Embryonic facial prominence (tissue), 1 donor: ENCODE results near the gene YEATS2.
"Not testable (repeated sequence)": the region's sequence is repeated elsewhere in the genome, so short reads cannot be mapped to it uniquely, and the experiment has no call there.

Experiments used
- DNase-seq: peaks from one replicate; pipeline ENCODE4 v3.0.0-alpha.2; 2016; ENCODE audit errors: extremely low spot score

Gene YEATS2

DNA sequence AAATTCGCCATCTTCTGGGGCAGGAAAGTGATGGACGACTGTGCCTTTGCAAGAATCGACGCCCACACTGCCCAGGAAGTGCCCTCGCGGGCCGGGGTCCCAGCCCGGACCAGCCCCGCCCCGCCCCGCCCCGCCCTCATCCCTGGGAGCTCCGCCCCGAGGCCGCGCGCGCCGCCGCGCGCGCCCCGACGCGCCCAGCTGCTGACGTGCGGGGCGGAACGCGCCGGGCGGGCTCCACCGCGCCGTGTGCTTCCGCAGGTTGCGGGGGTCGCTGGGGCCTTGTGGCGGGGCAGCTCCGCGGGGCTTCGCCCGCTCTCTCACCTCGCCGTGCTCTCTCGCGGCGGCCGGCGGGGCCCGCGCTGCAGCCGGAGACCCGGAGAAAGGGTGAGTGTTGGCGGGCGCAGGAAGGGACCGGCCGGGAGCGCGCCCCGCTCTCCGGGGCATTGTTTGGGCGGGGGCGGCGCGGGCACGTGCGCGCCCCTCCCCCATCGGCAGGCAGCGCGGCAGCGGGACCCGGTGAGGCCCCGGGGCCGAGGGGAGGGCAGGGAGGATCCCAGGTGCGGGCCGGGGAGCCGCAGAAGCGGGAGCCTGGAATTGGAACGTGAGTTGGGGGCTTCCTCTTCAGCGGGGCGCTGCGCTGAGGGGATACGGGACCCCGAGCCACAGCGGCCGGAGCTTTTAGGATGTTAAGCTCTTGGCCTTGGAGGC is at the start of gene YEATS2:
Gene YEATS2 (plus strand): TSS at position 188 of the 708 bp plus-strand sequence. CDS start 17,366 bp downstream, outside the sequence.
- DNase-seq: peak; percentile 18

DNA sequence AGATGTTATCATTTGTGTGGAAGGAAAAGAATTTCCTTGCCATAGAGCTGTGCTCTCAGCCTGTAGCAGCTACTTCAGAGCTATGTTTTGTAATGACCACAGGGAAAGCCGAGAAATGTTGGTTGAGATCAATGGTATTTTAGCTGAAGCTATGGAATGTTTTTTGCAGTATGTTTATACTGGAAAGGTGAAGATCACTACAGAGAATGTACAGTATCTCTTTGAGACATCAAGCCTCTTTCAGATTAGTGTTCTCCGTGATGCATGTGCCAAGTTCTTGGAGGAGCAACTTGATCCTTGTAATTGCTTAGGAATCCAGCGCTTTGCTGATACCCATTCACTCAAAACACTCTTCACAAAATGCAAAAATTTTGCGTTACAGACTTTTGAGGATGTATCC is 47.0 kb upstream of the YEATS2 start:
- DNase-seq: no peak

DNA sequence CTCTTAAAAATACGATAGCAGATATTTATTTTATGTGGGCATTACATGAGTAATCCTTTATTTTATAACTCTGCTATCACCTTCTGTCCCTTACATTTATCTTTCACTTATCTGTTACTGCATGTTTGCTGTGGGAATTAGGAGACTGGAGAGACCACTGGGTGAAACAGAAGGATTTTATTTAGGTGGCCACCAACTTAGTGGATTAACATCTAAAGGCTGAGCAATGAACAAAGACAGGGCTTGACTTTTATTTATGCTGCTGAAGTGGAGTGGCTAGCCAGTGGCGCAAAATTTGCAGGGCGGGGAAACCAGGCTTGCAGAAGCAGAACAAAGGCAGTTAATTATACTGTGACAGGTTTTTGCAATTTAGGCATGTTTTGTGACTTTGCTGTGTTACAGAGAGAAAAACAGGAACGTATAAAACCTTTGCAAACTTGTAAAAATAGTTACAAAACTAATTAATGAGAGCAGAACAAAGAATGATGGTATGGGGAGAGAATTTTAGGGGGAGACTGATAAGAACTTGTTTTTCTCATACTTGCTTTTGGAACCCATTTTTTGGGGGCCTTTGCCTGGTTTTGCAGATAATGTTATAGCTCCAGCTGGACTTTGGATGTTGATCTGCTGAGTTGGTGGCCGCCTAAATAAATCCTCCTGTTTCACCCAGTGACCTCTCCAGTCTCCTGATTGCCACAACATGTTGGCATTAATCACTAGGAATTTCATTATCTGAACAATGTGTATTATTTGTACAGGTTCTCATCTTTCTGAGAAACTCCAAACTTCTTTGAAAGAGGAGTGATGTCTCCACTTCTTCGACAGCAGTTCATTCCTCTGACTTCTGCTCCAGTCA is 44.2 kb upstream of the YEATS2 start:
- no peak for DNase-seq

DNA sequence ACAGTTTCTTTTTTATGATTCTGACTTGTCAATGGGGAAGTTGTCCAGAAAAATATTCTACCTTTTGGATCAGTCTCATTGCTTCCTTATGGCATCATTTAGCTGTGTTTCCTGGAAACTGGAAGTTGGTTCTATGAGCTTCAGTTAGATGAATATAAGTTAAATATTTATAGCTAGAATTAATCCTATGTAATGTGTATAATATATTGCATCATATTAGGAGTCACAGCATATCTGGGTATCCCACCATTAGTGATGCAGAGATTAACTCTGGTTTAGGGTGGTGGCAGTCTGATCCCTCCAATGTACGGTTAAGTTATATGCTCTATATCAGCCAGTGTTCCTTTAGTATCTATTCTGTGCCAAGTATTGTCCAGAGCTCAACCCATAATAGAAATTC is 42.9 kb upstream of the YEATS2 start:
- DNase-seq: no peak

DNA sequence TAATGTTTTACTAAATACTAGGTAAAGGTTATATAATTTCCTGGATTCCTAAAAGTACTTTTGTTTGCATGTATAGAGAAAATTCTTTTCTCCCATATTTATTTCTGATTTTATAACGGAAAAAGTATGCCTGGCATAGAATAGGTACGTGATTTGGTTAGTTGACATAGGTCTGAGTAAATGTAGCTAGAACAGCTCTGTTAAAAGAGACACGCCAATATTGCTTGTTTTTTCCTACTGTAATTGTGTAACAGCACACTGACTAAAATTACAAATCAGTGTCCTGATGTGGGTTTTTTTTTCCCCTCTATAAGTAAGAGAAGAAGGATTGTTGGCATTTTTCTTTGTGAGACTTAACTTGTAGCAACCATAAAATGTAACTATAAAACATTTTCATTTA is 35.5 kb upstream of the YEATS2 start:
- no peak for DNase-seq

GRCh38 chr3:183664913-183665381 is 32.6 kb upstream of the YEATS2 start:
- peak; percentile 11 for DNase-seq

DNA sequence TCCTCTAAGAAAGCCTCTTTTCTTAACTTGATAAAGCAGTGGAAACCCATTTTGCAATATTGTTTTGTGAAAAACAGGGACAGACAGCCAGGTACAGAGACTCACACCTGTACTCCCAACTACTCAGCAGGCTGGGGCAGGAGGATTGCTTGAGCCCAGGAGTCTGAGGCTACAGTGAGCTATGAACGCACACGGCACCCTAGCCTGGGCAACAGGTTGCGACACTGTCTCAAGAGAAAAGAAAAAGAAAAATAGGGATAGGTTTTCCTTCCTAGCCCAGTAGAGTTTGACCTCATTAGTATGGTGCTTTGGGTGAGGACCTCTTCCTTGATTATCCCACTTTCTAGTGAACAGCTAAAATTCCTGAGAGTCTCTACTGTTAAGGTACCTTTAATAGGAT is 17.5 kb upstream of the YEATS2 start:
- DNase-seq: no peak

DNA sequence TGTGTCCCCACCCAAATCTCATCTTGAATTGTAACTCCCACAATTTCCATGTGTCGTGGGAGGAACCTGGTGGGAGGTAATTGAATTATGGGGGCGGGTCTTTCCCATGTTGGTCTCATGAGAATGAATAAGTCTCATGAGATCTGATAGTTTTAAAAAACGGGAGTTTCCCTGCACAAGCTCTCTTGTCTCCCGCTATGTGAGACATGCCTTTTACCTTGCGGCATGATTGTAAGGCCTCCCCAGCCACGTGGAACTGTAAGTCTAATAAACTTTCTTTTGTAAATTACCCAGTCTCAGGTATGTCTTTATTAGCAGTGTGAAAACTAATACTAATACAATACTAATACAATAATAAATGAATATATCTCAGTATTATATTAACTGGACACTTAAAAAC is 9.9 kb upstream of the YEATS2 start:
- no peak for DNase-seq

- DNase-seq: no peak
Measured at GRCh38 chr3:183688874-183689273, 8.7 kb upstream of the YEATS2 start.

GRCh38 chr3:183689621-183690020 is 8.0 kb upstream of the YEATS2 start:
- DNase-seq: not testable (repeated sequence)

- no peak for DNase-seq
Measured at GRCh38 chr3:183690402-183690995, 7.1 kb upstream of the YEATS2 start.

DNA sequence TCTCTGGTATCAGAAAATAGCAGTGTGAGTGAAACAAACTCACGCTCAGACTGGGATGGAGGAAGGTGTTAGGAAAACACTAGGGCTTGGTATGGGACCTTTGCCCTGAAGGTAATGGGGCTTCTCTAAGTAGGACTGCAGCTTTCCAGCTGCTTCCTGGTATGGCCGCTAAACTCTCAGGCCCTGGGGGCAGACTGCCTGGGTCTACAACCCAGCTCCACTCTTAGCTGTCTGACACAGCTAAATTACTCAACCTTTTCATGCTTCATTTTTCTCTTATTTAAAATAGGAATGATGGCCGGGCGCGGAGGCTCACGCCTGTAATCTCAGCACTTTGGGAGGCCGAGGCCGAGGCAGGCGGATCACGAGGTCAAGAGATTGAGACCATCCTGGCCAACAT is 5.2 kb upstream of the YEATS2 start:
- DNase-seq: no peak

DNA sequence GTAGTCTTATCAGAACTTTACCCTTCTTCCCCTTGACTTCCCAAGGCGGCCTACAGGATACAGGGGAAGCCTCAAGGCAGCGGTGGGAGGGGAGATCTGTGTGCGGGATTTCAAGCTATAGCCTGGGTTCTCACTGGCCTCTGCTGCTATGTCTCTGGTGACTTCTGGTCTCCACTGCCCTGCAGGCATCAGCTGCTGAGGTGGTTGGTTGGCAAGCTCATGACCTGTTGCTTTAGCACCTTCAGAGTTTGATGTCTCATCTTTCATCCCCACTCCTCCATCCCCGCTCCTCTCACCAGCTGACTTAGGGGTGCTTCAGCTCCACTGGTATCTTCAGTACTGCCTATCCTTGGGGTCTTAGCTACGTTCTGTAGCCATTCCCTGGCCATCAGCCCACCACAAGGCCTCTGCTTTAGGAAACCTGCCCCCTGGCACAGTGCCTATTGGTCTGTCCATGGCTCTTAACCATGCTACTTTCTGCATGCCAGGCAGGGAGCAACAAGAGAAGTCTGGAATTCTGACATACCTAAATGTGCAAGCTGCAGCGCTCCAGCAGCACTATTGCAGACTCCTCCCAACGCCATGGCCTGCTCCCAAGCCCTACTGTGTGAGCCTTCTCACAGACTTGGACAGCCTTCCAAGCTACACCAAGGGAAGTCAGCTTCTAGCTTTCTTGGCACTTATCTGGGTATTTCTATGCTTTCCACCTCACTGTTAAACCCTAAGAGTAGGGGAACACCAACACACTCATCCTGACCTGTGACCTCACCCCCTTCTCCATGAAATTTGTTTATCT is 1.8 kb upstream of the YEATS2 start:
- no peak for DNase-seq

- no peak for DNase-seq
Measured at GRCh38 chr3:183697123-183697609, 431 bp upstream of the YEATS2 start.

GRCh38 chr3:183698318-183698751 is 738 bp downstream of the YEATS2 start:
- DNase-seq: no peak

- no peak for DNase-seq
Measured at GRCh38 chr3:183698756-183699155, 1.2 kb downstream of the YEATS2 start.

DNA sequence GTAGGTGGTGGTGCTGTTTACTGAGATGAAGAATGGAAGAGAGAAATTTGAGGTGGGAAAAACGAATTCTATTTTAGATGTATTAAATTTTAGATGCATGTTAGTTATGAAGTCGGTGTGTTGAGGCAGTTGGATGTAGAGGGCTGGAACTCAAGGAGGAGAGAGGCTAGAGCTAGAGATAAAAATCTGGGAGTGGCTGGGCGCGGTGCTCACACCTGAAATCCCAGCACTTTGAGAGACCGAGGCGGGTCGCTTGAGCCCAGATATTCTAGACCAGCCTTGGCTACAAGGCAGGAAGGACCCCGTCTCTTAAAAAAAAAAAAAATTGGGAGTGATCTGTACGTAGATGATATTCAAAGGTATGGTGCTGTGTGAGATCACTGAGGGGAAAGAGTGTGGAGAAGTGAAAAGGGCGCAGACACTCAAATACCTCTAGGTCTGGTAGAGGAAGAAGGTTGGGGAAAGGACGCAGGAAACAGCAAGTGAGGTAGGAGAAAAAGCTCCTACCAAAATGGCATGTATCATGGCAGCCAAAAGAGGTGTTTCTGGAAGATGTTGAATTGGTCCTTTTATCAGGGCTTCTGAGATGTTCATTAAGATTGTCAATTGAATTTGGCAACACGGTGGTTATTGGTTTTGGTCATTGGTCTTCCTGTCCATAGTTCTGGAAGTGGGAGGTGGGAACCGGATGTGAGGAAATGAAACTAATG is 1.8 kb downstream of the YEATS2 start:
- no peak for DNase-seq

DNA sequence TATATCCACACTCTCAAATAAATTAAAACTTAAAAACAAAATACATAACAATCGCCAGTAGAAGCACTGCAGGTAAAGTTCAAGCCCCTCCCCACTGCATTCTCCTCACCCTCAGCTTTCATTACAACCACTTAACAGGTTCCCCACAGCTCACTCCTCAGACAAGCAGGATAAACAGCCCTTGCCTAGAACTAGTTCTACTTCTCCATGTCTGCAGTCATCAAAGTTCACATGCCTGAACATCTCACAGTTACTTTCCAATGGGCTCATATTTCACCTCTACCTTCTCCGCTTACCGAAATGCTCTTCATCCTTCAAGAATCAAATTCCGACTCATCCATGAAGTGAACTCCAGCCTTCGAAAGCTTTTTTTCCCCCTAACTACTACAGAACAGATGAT is 4.1 kb downstream of the YEATS2 start:
- DNase-seq: peak; percentile 49

DNA sequence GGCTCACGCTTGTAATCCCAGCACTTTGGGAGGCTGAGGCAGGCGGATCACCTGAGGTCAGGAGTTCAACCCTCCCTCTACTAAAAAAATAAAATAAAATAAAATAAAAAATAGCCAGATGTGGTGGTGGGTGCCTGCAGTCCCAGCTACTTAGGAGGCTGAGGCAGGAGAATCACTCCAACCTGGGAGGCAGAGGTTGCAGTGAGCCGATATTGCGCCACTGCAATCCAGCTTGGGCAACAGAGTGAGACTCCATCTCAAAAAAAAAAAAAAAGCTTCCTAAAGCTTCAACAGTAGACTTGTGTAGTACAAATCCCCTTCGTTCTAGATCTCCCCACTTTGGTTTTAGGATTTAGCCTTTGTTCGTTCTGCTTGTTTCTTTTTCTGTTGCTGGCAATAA is 6.3 kb downstream of the YEATS2 start:
- not testable (repeated sequence) for DNase-seq

GRCh38 chr3:183710231-183710630 is 12.6 kb downstream of the YEATS2 start:
- no peak for DNase-seq

- no peak for DNase-seq
Measured at GRCh38 chr3:183711516-183711915, 13.9 kb downstream of the YEATS2 start.
